HepG2 (cell line): Measurements from ENCODE around the gene PDE4D. TPM values are rescaled to one million over a fixed set of nuclear protein-coding genes. Genes with fewer than 3 reads are reported as not detected.

Experiments used
- ASH2L ChIP-seq: fragments of 300-600, 200-600 bp; sonication (generic); IDR thresholded peaks from 2 replicates; pipeline ENCODE4 v1.7.0; 2017; ENCODE audit warnings: low read depth, mild to moderate bottlenecking, moderate library complexity, mixed read lengths, low read length; ENCODE audit not compliant: insufficient read length
- DDIT3 ChIP-seq: sonication (generic); formaldehyde crosslinking; IDR thresholded peaks from 2 replicates; pipeline ENCODE4 v1.4.0; 2020; ENCODE audit warnings: mild to moderate bottlenecking, missing genetic modification reagents
- FOXK1 ChIP-seq: sonication (generic); formaldehyde crosslinking; IDR thresholded peaks from 2 replicates; pipeline ENCODE4 v1.4.0; 2020; ENCODE audit warnings: low read depth, missing genetic modification reagents, borderline replicate concordance
- IKZF4 ChIP-seq: sonication (generic); formaldehyde crosslinking; IDR thresholded peaks from 2 replicates; pipeline ENCODE4 v1.5.1; 2020; ENCODE audit warnings: borderline replicate concordance, mild to moderate bottlenecking, low read depth, missing genetic modification reagents; ENCODE audit errors: not compliant biosample characterization
- JUND ChIP-seq: sonication (generic); formaldehyde crosslinking; IDR thresholded peaks from 2 replicates; pipeline ENCODE4 v1.8.0; 2022; ENCODE audit warnings: mild to moderate bottlenecking, missing genetic modification reagents
- MED13 ChIP-seq: sonication (generic); formaldehyde crosslinking; IDR thresholded peaks from 2 replicates; pipeline ENCODE4 v1.5.0; 2020; ENCODE audit warnings: missing genetic modification reagents
- NCOA2 ChIP-seq: sonication (generic); formaldehyde crosslinking; IDR thresholded peaks from 2 replicates; pipeline ENCODE4 v1.8.0; 2022; ENCODE audit warnings: inconsistent platforms
- NFE2L1 ChIP-seq: sonication (generic); formaldehyde crosslinking; IDR thresholded peaks from 2 replicates; pipeline ENCODE4 v1.4.0; 2020; ENCODE audit warnings: missing genetic modification reagents, mild to moderate bottlenecking, borderline replicate concordance
- NR2F6 ChIP-seq, 2 experiments: IDR thresholded peaks; 2 replicates each; pipeline ENCODE4 v1.6.1; 2016; ENCODE audit warnings: antibody characterized with exemption in 1 of 2, mild to moderate bottlenecking in 1 of 2
- YEATS2 ChIP-seq: sonication (generic); formaldehyde crosslinking; IDR thresholded peaks from 2 replicates; pipeline ENCODE4 v1.4.0; 2020; ENCODE audit warnings: missing genetic modification reagents, borderline replicate concordance
- ZNF264 ChIP-seq: sonication (generic); formaldehyde crosslinking; IDR thresholded peaks from 2 replicates; pipeline ENCODE4 v1.4.0; 2020; ENCODE audit warnings: missing genetic modification reagents
- ZNF362 ChIP-seq: sonication (generic); formaldehyde crosslinking; IDR thresholded peaks from 2 replicates; pipeline ENCODE4 v1.4.0; 2020; ENCODE audit warnings: missing genetic modification reagents, mild to moderate bottlenecking, borderline replicate concordance
- ZNF44 ChIP-seq: sonication (generic); formaldehyde crosslinking; IDR thresholded peaks from 2 replicates; pipeline ENCODE4 v1.5.1; 2020; ENCODE audit warnings: mild to moderate bottlenecking, missing genetic modification reagents
- ZNF558 ChIP-seq: sonication (generic); formaldehyde crosslinking; IDR thresholded peaks from 2 replicates; pipeline ENCODE4 v1.9.0; 2022; ENCODE audit warnings: mild to moderate bottlenecking, missing genetic modification reagents, borderline replicate concordance
- ZNF792 ChIP-seq: IDR thresholded peaks from 2 replicates; pipeline ENCODE4 v1.6.1; 2016
- ZSCAN20 ChIP-seq: sonication (generic); formaldehyde crosslinking; IDR thresholded peaks from 2 replicates; pipeline ENCODE4 v1.4.0; 2020; ENCODE audit warnings: missing genetic modification reagents, mild to moderate bottlenecking, borderline replicate concordance
- polyA plus RNA-seq, 8 experiments: library from polyadenylated mRNA; depleted of rRNA in 3 of 8; stranded (reverse) in 7 of 8; unstranded in 1 of 8; fragments of >200 nt; fragmentation: Illumina TruSeq in 4 of 8; extraction: Trizol in 4 of 8; gene quantifications; 2 replicates each; pipeline versions ENCODE4 v1.2.1 to v1.2.3, GENCODE V29; 2011 to 2016; ENCODE audit warnings: low read depth in 4 of 8, missing spikeins in 1 of 8, mixed read lengths in 1 of 8; ENCODE audit not compliant: insufficient read depth in 1 of 8
- total RNA-seq, 5 experiments: library from RNA; depleted of rRNA; stranded (reverse); fragments of >200 nt; fragmentation: Illumina TruSeq; extraction: Trizol; gene quantifications; 2 replicates each; pipeline ENCODE4 v1.2.3, GENCODE V29; 2016; ENCODE audit warnings: low read depth in 1 of 5
- TF ChIP-seq, protein P1 (sequence below): sonication (generic); formaldehyde crosslinking; IDR thresholded peaks from 2 replicates; pipeline ENCODE4 v1.5.1; 2020; ENCODE audit warnings: mild to moderate bottlenecking, missing genetic modification reagents, moderate library complexity
- TF ChIP-seq, protein P2 (sequence below): sonication (generic); formaldehyde crosslinking; IDR thresholded peaks from 2 replicates; pipeline ENCODE4 v1.8.0; 2022; ENCODE audit warnings: mild to moderate bottlenecking, missing genetic modification reagents, borderline replicate concordance
- TF ChIP-seq, protein P3 (sequence below): sonication (generic); formaldehyde crosslinking; IDR thresholded peaks from 2 replicates; pipeline ENCODE4 v1.4.0; 2020; ENCODE audit warnings: missing genetic modification reagents

PDE4D gene
- total and polyA plus RNA-seq, 2 of the 13 experiments (the other 11 are each of a cell fraction or from before 2014, with no cell fraction given), result 7.0 to 12.2 TPM

DNA sequence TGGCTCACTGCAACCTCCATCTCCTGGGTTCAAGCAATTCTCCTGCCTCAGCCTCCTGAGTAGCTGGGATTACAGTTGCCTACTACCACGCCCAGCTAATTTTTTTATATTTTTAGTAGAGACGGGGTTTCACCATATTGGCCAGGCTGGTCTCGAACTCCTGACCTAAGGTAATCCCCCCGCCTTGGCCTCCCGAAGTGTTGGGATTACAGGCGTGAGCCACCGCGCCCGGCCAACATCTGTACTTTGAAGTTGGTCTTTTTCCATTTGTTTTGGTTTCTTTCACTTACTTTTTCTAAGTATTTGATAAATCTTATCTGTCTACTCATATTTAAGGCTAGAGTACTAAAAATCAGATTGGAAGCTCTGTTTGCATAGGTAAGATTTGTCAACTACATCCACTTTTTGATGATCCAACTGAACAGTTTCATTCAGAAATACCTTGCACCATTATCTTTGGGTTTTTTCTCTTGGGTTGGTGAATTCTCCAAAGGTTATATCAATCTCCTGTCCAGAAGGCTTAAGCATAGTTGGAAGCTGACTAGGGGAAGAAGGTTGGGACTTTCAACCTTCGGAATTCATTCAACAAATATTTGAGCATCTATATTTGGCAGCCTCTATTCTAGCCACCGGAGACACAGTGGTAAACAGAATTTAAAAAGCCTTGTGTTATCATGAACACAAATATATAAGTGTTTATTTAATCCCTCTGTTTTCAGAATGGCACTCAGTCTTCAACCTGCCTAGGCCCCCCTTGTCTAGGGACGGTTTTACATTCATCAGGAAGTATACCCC, 821.6 kb downstream of the PDE4D start (continued):
- TF ChIP-seq ZNF362 (CRISPR knock-in tag) (peak; percentile 21; the same call in 1 of the 2 replicates), ZSCAN20 (CRISPR knock-in tag) (no peak), NR2F6 (IDR thresholded peaks at IDR 0.05) (peak; percentile 61), NR2F6 (CRISPR knock-in tag; IDR thresholded peaks at IDR 0.05) (peak; percentile 75), ZNF44 (CRISPR knock-in tag) (no peak), NCOA2 (CRISPR knock-in tag) (peak; percentile 95), ZNF264 (CRISPR knock-in tag) (no peak), ZNF792 (CRISPR knock-in tag) (no peak), ASH2L (no peak), ZNF558 (no peak), DDIT3 (CRISPR knock-in tag) (no peak), IKZF4 (no peak), JUND (no peak), YEATS2 (CRISPR knock-in tag) (no peak), MED13 (CRISPR knock-in tag) (peak; percentile 39; the same call in 1 of the 2 replicates), FOXK1 (CRISPR knock-in tag) (peak; percentile 44; the same call in 1 of the 2 replicates), NFE2L1 (CRISPR knock-in tag) (no peak)
- TF ChIP-seq, protein P1, sequence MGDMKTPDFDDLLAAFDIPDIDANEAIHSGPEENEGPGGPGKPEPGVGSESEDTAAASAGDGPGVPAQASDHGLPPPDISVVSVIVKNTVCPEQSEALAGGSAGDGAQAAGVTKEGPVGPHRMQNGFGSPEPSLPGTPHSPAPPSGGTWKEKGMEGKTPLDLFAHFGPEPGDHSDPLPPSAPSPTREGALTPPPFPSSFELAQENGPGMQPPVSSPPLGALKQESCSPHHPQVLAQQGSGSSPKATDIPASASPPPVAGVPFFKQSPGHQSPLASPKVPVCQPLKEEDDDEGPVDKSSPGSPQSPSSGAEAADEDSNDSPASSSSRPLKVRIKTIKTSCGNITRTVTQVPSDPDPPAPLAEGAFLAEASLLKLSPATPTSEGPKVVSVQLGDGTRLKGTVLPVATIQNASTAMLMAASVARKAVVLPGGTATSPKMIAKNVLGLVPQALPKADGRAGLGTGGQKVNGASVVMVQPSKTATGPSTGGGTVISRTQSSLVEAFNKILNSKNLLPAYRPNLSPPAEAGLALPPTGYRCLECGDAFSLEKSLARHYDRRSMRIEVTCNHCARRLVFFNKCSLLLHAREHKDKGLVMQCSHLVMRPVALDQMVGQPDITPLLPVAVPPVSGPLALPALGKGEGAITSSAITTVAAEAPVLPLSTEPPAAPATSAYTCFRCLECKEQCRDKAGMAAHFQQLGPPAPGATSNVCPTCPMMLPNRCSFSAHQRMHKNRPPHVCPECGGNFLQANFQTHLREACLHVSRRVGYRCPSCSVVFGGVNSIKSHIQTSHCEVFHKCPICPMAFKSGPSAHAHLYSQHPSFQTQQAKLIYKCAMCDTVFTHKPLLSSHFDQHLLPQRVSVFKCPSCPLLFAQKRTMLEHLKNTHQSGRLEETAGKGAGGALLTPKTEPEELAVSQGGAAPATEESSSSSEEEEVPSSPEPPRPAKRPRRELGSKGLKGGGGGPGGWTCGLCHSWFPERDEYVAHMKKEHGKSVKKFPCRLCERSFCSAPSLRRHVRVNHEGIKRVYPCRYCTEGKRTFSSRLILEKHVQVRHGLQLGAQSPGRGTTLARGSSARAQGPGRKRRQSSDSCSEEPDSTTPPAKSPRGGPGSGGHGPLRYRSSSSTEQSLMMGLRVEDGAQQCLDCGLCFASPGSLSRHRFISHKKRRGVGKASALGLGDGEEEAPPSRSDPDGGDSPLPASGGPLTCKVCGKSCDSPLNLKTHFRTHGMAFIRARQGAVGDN (CRISPR knock-in tag), result no peak
- TF ChIP-seq, protein P2, sequence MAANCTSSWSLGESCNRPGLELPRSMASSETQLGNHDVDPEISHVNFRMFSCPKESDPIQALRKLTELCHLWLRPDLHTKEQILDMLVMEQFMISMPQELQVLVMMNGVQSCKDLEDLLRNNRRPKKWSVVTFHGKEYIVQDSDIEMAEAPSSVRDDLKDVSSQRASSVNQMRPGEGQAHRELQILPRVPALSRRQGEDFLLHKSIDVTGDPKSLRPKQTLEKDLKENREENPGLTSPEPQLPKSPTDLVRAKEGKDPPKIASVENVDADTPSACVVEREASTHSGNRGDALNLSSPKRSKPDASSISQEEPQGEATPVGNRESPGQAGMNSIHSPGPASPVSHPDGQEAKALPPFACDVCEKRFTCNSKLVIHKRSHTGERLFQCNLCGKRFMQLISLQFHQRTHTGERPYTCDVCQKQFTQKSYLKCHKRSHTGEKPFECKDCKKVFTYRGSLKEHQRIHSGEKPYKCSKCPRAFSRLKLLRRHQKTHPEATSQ (CRISPR knock-in tag), result peak; percentile 47; the same call in 1 of the 2 replicates
- TF ChIP-seq, protein P3, sequence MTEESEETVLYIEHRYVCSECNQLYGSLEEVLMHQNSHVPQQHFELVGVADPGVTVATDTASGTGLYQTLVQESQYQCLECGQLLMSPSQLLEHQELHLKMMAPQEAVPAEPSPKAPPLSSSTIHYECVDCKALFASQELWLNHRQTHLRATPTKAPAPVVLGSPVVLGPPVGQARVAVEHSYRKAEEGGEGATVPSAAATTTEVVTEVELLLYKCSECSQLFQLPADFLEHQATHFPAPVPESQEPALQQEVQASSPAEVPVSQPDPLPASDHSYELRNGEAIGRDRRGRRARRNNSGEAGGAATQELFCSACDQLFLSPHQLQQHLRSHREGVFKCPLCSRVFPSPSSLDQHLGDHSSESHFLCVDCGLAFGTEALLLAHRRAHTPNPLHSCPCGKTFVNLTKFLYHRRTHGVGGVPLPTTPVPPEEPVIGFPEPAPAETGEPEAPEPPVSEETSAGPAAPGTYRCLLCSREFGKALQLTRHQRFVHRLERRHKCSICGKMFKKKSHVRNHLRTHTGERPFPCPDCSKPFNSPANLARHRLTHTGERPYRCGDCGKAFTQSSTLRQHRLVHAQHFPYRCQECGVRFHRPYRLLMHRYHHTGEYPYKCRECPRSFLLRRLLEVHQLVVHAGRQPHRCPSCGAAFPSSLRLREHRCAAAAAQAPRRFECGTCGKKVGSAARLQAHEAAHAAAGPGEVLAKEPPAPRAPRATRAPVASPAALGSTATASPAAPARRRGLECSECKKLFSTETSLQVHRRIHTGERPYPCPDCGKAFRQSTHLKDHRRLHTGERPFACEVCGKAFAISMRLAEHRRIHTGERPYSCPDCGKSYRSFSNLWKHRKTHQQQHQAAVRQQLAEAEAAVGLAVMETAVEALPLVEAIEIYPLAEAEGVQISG (CRISPR knock-in tag), result no peak
